Measurements from ENCODE around the gene SPINK5. TPM values are rescaled to one million over a fixed set of nuclear protein-coding genes. Genes with fewer than 3 reads are reported as not detected.

Gene SPINK5, protein sequence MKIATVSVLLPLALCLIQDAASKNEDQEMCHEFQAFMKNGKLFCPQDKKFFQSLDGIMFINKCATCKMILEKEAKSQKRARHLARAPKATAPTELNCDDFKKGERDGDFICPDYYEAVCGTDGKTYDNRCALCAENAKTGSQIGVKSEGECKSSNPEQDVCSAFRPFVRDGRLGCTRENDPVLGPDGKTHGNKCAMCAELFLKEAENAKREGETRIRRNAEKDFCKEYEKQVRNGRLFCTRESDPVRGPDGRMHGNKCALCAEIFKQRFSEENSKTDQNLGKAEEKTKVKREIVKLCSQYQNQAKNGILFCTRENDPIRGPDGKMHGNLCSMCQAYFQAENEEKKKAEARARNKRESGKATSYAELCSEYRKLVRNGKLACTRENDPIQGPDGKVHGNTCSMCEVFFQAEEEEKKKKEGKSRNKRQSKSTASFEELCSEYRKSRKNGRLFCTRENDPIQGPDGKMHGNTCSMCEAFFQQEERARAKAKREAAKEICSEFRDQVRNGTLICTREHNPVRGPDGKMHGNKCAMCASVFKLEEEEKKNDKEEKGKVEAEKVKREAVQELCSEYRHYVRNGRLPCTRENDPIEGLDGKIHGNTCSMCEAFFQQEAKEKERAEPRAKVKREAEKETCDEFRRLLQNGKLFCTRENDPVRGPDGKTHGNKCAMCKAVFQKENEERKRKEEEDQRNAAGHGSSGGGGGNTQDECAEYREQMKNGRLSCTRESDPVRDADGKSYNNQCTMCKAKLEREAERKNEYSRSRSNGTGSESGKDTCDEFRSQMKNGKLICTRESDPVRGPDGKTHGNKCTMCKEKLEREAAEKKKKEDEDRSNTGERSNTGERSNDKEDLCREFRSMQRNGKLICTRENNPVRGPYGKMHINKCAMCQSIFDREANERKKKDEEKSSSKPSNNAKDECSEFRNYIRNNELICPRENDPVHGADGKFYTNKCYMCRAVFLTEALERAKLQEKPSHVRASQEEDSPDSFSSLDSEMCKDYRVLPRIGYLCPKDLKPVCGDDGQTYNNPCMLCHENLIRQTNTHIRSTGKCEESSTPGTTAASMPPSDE
- not detected in 5 replicates for total RNA-seq (2022; extraction: Qiagen RNA extraction)

DNA sequence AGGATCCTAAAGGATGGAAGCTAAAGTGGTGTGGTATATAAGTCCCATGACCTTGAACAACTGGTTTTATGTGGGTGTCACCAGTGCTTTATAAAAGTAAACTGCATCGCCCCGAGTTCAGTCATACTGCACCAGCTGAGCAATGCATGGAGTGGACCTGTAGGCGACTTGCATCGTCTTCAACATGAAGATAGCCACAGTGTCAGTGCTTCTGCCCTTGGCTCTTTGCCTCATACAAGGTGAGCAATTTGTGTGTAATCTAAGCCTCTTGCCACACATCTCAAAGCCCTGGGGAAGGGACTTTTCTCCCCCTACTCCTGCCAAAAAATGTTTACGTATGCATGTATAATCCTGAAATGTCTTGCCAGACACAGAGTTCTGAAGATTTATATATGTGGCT lies at the start of gene SPINK5:
TSS of gene SPINK5 (plus strand) at position 120 of the 400 bp plus-strand sequence. CDS start at position 185, 65 bp downstream.

DNA sequence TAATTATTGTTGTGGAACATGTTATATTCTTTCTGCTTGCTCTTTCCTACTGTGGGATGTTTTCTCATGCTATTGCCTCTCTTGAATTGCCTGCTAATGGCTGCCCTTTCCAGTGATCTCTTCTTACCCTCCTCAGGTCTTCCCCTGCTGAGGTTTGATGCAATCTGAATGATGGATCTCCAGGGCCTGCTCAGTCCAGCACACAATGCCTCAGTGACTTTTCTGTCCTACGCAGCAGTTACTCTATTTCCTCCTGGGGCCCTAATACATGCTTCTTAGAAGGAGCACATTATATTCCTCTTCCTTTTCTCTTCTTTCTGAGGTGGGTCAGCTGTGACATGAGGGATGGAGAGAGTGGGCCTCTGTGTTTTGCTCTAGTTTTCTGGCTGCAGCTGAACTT lies 104.5 kb downstream of the SPINK5 start, which contains the start of gene SPINK14:
TSS of gene SPINK14 (plus strand) at position 301 of the 400 bp plus-strand sequence. CDS start 1,187 bp downstream, outside the sequence.

Other genes starting within 250 kb of the SPINK5 start
- gene SPINK1, start 232.3 kb upstream of the SPINK5 start, total RNA-seq (2022; extraction: Qiagen RNA extraction), result 0.68 to 1.9 TPM (median 1.1 TPM) in 5 replicates
- gene SCGB3A2, start 185.3 kb upstream of the SPINK5 start, total RNA-seq (2022; extraction: Qiagen RNA extraction), result not detected in 5 replicates
- 0.13 to 0.29 TPM in 2 of 5 replicates, not detected in the others for gene C5orf46, start 157.4 kb upstream of the SPINK5 start, total RNA-seq (2022; extraction: Qiagen RNA extraction)
- gene SPINK14, start 104.6 kb downstream of the SPINK5 start, total RNA-seq (2022; extraction: Qiagen RNA extraction), result not detected in 5 replicates
- 0.28 to 0.75 TPM (median 0.36 TPM) in 5 replicates for gene SPINK6, start 139.1 kb downstream of the SPINK5 start, total RNA-seq (2022; extraction: Qiagen RNA extraction)
- not detected in 5 replicates for gene MARCOL, start 174.5 kb downstream of the SPINK5 start, total RNA-seq (2022; extraction: Qiagen RNA extraction)
- gene SPINK13, start 204.8 kb downstream of the SPINK5 start, total RNA-seq (2022; extraction: Qiagen RNA extraction), result 0.24 to 0.66 TPM (median 0.38 TPM) in 5 replicates
- not detected in 5 replicates for gene SPINK7, start 248.4 kb downstream of the SPINK5 start, total RNA-seq (2022; extraction: Qiagen RNA extraction)